OCI-LY1 (cell line): ENCODE data around the gene SCARB2.

Experiments used
- CTCF ChIP-seq: fragments of 200-600 bp; sonication (generic), shearing (Covaris generic); IDR thresholded peaks from 2 replicates; pipeline ENCODE4 v1.5.1; 2017; ENCODE audit warnings: mild to moderate bottlenecking, antibody characterized with exemption, low read length, moderate library complexity, mixed read lengths
- EZH2 ChIP-seq: fragments of 200-600 bp; sonication (generic), shearing (Covaris generic); IDR thresholded peaks from 2 replicates; pipeline ENCODE4 v1.8.0; 2017; ENCODE audit warnings: borderline replicate concordance, mixed run types, mild to moderate bottlenecking, antibody characterized with exemption, low read length, moderate library complexity, mixed read lengths

DNA sequence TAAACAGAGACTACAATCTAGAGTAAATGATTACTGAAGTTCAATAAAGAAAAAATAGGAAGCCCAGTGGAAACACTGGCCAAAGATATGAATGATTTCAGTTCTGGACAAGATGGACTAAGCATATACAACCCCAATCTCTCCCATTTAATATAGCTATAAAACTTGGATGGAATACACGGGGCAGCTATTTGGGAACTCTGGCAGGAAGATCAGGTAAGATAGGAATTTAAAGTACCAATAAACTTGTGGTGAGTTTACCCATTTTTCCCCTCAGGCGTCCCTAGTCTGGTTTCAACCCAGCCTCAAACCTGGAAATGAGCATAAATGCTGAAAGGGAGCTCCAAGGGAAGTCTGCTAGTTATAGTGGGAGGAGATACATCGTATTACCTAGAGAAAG, 85.9 kb downstream of the SCARB2 start:
- TF ChIP-seq CTCF, result no peak
- TF ChIP-seq EZH2, result no peak
